ENCODE data around the gene VAC14. TPM values are rescaled to one million over a fixed set of nuclear protein-coding genes. Genes with fewer than 3 reads are reported as not detected.
"Not testable (repeated sequence)": the region's sequence is repeated elsewhere in the genome, so short reads cannot be mapped to it uniquely, and the experiment has no call there.

VAC14 gene
- total RNA-seq (10 to 100 TPM; 23.0 to 23.6 TPM), total RNA-seq (20.5 to 78.7 (median 44.0) reads per million in 172 experiments)
- polyA plus RNA-seq (2013, experiment 1 of 2), result 21.7 TPM
- 25.5 TPM for polyA plus RNA-seq (2013, experiment 2 of 2)

- Histone ChIP-seq H3K4me1 (ENCODE audit: insufficient read depth, low read length) (peaks cover 17% of the 10 kb centered on the region), H3K27ac (ENCODE audit: low read depth in 1 of 2, low read length in 2 of 2) (peak within 1 kb of the TSS; percentile 53 to 61), H3K4me3 (ENCODE audit: low read length) (peak within 1 kb of the TSS; percentile 85), H3K9me3 (ENCODE audit: control insufficient read depth in 1 of 2, insufficient read depth in 1 of 2, low read length in 2 of 2) (no peaks in the 10 kb centered on the region), H3K27me3 (ENCODE audit: control insufficient read depth in 1 of 2, insufficient read depth in 2 of 2, low read length in 2 of 2) (no peaks in the 10 kb centered on the region), H3K36me3 (ENCODE audit: insufficient read depth, low read length) (peaks cover 13% of the 10 kb centered on the region)
- Mint-ChIP-seq H3K4me1 (ENCODE audit: low read depth) (peaks cover 35% of the 10 kb centered on the region), H3K27me3 (no peaks in the 10 kb centered on the region), H3K4me3 (peak within 1 kb of the TSS; percentile 95), H3K27ac (peak within 1 kb of the TSS; percentile 90), H3K9me3 (peaks cover 2% of the 10 kb centered on the region), H3K36me3 (ENCODE audit: low read depth) (peaks cover 21% of the 10 kb centered on the region)
- intact Hi-C loops (cut with DNase I, micrococcal nuclease), result loop anchor here in 1 of 2 experiments (5.0 kb wide), 4 partner anchors 364 to 766 kb away; partner anchors contain the start of genes CMTR2 and ST3GAL2
- peak; percentile 95 to 99 (median 98) for DNase-seq
- ChIA-PET CTCF (interaction anchor here (1.2 kb wide), 1 partner anchor 63 kb away, joined by 4 read pairs; no protein-coding TSS in a partner anchor), POLR2A (interaction anchor here (0.5 to 1.0 kb wide), 5 partner anchors 12 to 549 kb away, joined by 3 to 5 read pairs (median 3); partner anchors contain the start of gene EXOSC6)
- no peak for TF ChIP-seq CTCF (IDR thresholded peaks at IDR 0.05)
- peak; percentile 98 for ATAC-seq (ENCODE audit: poor library complexity)
Measured at GRCh38 chr16:70800781-70801480, at the start of gene VAC14. Gene VAC14 (minus strand): TSS chr16:70801158. CDS start chr16:70800900, 258 bp downstream.

- intact Hi-C loops (cut with DNase I, micrococcal nuclease); H3K27ac Mint-ChIP-seq; H3K9me3 ChIP-seq (ENCODE audit: control insufficient read depth in 1 of 2, insufficient read depth in 1 of 2, low read length in 2 of 2); H3K4me1 ChIP-seq (ENCODE audit: insufficient read depth, low read length); H3K4me1 Mint-ChIP-seq (ENCODE audit: low read depth); DNase-seq; H3K27ac ChIP-seq (ENCODE audit: low read depth in 1 of 2, low read length in 2 of 2); H3K36me3 ChIP-seq (ENCODE audit: insufficient read depth, low read length); H3K4me3 ChIP-seq (ENCODE audit: low read length); H3K9me3 Mint-ChIP-seq; ATAC-seq (ENCODE audit: poor library complexity); H3K36me3 Mint-ChIP-seq (ENCODE audit: low read depth); POLR2A ChIA-PET; H3K4me3 Mint-ChIP-seq; H3K27me3 Mint-ChIP-seq; H3K27me3 ChIP-seq (ENCODE audit: control insufficient read depth in 1 of 2, insufficient read depth in 2 of 2, low read length in 2 of 2); CTCF ChIA-PET: not testable (repeated sequence)
Measured at GRCh38 chr16:70823498-70824118, 22.6 kb upstream of the VAC14 start.

- H3K9me3 ChIP-seq (ENCODE audit: control insufficient read depth in 1 of 2, insufficient read depth in 1 of 2, low read length in 2 of 2); DNase-seq; POLR2A ChIA-PET; H3K36me3 Mint-ChIP-seq (ENCODE audit: low read depth); H3K27ac Mint-ChIP-seq; intact Hi-C loops (cut with DNase I, micrococcal nuclease); H3K4me3 ChIP-seq (ENCODE audit: low read length); H3K36me3 ChIP-seq (ENCODE audit: insufficient read depth, low read length); H3K27me3 ChIP-seq (ENCODE audit: control insufficient read depth in 1 of 2, insufficient read depth in 2 of 2, low read length in 2 of 2); H3K27me3 Mint-ChIP-seq; CTCF ChIA-PET; ATAC-seq (ENCODE audit: poor library complexity); H3K9me3 Mint-ChIP-seq; H3K4me3 Mint-ChIP-seq; H3K27ac ChIP-seq (ENCODE audit: low read depth in 1 of 2, low read length in 2 of 2); H3K4me1 ChIP-seq (ENCODE audit: insufficient read depth, low read length); H3K4me1 Mint-ChIP-seq (ENCODE audit: low read depth): not testable (repeated sequence)
Measured at GRCh38 chr16:70822734-70823133, 21.8 kb upstream of the VAC14 start.

- POLR2A ChIA-PET; H3K36me3 Mint-ChIP-seq (ENCODE audit: low read depth); H3K9me3 Mint-ChIP-seq; H3K4me1 Mint-ChIP-seq (ENCODE audit: low read depth); H3K27ac ChIP-seq (ENCODE audit: low read depth in 1 of 2, low read length in 2 of 2); intact Hi-C loops (cut with DNase I, micrococcal nuclease); H3K36me3 ChIP-seq (ENCODE audit: insufficient read depth, low read length); DNase-seq; H3K27me3 Mint-ChIP-seq; H3K27ac Mint-ChIP-seq; CTCF ChIA-PET; H3K9me3 ChIP-seq (ENCODE audit: control insufficient read depth in 1 of 2, insufficient read depth in 1 of 2, low read length in 2 of 2); ATAC-seq (ENCODE audit: poor library complexity); H3K4me3 Mint-ChIP-seq; H3K4me3 ChIP-seq (ENCODE audit: low read length); H3K27me3 ChIP-seq (ENCODE audit: control insufficient read depth in 1 of 2, insufficient read depth in 2 of 2, low read length in 2 of 2); H3K4me1 ChIP-seq (ENCODE audit: insufficient read depth, low read length): not testable (repeated sequence)
Measured at GRCh38 chr16:70818088-70818487, 17.1 kb upstream of the VAC14 start.

Measured in CD4-positive, alpha-beta T cell (primary cell).